ENCODE measurements around the gene PADI1.

PADI1 gene

DNA sequence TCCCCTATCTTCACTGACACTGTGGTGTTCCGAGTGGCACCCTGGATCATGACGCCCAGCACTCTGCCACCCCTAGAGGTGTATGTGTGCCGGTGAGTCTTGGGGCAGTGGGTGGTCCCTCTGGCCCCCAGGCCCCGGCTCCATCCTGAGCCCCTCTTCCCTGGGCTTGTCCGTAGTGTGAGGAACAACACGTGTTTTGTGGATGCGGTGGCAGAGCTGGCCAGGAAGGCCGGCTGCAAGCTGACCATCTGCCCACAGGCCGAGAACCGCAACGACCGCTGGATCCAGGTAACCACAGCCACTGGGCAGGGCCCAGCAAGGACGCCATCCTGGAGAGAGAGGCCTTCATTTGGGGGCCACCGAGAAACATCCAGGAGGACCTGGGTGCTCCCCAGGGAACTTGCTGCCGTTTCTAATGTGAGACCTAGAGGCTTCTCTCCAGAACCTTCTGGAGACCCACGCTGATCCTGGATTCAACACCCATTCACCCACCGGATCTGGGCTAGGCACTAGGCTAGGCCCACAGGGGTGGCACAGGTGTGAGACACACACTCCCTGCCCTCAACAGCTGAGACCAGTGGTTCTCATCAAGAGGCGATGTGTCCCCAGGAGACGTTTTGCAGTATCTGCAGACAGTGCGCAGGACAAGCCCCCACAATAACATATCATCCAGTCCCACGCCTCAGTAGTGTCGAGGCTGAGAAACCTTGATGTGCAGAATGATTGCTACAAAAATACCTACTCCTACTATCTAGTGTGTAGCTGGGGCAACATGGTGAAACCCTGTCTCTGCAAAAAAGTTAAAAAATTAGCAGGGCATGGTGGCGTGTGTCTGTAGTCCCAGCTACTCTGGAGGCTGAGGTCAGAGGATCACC, 66.2 kb downstream of the PADI1 start:
- DNase-seq (ENCODE audit: low read depth, low spot score): no peak

DNA sequence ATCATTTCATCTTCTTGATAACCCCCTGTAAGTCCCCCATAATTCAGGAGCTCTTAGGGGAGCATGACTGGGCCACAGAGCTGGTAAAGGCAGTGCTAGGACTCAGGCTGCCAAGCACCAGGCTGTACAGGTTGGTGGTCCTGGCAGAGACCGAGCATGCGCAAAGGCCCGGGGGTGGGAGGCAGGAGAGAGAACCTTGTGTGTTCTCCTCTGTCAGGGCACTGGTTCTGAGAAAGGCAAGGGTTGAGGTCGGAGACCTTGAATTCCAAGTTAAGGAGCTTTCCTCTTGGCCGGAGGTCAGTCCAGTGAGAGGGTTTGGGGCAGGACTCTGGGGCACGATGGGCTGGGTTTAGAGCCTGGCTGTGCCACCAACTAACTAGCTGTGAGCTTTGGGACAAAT, 67.1 kb downstream of the PADI1 start:
- DNase-seq (ENCODE audit: low read depth, low spot score): no peak

DNA sequence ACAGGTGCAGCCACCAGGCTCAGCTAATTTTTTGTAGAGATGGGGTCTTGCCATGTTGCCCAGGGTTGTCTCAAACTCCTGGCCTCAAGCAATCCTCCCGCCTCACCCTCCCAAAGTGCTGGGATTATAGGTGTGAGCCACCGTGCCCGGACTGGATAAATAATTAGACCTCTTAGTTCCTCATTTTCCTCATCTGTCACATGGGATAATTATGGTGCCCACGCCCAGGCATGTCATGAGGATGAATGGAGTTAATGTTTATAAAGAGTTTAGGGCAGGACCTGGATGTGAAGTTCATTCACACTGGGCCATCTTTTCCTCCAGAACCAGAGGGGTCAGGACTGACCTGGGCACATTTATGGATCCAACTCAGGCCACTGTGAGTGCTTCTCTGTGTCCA, 67.7 kb downstream of the PADI1 start:
- no peak for DNase-seq (ENCODE audit: low read depth, low spot score)

DNA sequence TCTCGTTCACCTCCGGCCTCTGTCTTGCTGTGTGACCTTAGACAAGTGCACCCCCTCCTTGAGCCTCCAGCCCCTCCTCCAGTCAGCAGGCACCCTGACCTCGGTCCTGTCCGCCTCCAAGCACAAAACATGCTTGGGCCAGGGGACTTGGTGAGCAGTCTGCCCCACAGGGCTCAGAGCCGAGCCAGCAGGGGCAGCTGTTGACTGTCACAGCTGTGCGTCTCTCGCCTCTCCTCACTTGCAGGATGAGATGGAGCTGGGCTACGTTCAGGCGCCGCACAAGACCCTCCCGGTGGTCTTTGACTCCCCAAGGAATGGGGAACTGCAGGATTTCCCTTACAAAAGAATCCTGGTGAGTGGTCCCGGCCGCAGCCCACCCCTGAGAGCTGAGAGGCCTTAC, 68.2 kb downstream of the PADI1 start:
- no peak for DNase-seq (ENCODE audit: low read depth, low spot score)

DNA sequence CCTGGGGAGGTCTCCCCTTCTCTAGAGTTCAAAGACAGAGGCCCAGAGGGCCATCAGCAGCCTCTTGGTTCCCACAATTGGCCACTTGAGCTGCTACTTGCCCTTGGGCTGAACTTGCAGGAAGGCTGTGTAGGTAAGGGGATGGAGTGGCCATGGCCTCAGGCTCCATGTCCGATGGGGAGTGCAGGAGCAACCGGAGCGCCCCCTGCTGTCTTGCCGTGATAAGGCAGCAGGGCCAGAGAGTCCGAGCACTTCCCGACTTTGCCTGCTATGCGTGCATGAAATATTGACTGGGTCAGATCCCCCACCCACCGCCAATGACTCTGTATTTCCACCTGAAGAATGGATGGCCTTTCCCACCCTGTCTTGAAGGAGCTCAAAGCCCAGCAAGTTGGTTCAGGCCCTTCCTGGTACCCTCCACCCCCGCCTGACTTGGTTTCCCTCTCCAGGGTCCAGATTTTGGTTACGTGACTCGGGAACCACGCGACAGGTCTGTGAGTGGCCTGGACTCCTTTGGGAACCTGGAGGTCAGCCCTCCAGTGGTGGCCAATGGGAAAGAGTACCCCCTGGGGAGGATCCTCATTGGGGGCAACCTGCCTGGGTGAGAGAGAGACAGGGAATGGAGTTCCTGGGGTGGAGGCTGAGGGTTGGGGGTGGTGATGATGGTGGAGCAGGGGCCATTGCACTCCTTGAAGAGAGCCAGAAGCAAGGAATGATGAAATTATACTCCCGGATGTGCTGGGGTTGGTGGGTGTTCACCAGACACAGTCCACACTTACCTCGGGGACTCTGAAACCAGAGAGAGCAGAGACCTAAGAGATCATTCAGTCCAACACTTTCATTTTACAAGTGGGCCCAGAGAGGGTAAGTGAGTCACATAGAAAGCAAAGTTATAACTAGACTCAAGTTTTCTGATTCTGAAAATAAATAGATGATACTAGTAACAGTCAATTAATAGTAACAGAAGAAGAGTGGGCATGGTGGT, 69.5 kb downstream of the PADI1 start:
- DNase-seq (ENCODE audit: low read depth, low spot score): no peak

DNA sequence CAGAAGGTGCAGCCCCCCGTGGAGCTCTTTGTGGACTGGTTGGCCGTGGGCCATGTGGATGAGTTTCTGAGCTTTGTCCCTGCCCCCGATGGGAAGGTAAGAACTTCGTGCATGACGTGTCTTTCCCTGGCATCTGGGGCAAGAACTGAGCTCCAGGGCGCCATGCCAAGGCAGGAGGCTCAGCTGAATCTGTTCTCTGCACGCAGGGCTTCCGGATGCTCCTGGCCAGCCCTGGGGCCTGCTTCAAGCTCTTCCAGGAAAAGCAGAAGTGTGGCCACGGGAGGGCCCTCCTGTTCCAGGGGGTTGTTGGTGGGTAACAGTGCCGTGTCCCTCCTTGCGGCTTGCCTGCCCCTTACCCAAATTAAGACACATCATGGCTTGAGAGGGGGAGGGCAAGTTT, 71.6 kb downstream of the PADI1 start:
- DNase-seq (ENCODE audit: low read depth, low spot score): no peak

DNA sequence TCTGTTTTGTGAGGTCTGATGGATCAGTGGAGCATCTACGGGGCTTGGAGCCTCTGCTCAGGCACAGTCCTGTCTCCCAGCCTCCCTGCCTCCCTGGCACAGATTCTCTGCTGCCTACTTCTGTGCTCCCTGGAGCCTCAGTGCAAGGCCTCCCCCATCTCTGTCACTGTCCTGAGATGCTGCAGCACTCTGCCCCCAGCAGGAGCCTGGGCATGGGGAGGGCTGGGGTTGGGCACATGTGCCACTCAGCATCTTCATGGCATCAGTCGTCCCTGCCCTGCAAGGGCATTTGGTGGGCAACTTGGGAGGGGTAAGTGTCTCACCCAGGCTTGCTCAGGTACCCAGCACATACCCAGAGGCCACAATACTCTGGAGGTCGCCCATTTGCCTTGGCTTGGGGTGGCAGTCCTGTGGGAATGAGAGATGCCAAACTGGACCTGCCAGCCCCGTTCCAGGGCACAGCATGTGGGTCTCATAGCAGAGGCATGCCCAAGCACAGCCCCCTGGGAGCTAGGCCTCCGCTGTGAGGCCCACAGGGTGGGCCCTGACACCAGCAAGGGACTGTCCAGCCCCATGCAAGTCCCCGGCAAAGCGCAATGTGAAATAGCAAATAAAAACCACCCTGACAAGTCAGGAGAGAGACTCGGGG, 72.7 kb downstream of the PADI1 start:
- no peak for DNase-seq (ENCODE audit: low read depth, low spot score)

DNA sequence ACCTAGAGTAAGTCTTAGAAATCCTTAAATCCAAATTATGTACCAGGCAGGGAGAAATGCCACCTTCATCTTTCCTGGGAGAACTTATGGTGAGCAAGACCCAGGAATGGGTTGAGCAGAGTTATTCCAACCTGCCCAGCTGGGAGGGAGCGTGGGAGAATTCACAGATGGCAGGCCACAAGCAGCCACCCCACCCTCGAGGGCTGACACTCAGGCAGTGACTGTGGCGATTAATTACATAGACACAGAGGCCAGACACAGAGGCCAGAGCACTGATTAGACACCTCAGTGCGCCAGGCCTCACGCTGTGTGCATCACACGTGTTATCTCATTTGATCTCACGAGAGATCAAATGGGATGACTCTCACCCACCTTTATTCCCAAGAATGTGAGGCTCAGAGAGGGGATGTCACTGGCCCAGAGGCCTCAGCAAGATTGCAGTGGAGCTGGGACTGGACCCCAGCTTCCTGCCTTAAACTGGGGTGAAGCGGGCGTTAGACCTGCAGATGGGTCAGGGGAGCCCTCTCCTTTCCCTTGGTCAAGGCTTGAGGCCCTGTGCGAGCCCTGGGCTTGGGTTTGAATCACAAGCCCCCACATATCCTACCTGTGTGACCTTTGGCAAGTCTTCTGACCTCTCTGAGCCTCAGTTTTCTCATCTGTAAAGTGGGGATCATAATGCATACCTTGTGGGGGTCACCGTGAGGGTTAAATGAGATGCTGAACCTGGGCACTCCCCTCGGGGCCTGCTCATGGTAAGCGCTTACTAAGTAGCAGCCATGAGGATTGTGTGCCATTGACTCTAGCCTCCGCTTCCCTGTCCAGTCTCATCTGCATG, 74.3 kb downstream of the PADI1 start:
- no peak for DNase-seq (ENCODE audit: low read depth, low spot score)

DNA sequence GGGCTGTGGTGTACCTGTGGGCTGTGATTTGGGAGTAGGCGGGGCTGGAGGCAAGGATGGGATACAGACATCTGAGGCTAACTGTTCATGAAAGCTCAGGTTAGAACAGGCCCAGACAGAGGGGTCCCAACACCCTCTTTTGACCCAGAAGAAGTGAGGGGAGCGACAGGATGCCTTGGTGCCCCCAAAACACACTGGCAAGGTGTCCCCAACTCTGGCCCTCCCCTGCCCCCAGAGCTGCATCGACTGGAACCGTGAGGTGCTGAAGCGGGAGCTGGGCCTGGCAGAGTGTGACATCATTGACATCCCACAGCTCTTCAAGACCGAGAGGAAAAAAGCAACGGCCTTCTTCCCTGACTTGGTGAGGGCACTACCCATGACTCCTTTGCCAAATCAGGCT, 75.5 kb downstream of the PADI1 start:
- no peak for DNase-seq (ENCODE audit: low read depth, low spot score)

DNA sequence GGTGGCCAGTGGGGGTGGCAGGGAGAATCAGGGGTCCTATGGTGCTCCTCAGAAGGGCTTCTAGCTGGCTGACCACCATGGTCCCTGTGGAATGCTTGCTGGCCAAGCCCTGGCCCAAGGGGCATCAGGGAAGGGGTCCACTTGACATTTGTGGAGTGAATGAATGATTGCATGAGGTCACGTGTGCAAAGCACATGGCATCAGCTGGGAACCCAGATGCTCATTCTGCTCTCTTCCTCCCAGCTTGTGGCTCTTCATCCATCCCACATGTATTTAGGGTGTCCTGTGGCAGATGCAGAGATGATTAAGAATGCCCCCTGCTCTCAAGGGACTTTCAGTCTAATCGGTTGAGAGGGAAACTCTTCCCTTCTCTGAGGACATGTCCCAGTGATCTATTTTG, 76.0 kb downstream of the PADI1 start:
- no peak for DNase-seq (ENCODE audit: low read depth, low spot score)

DNA sequence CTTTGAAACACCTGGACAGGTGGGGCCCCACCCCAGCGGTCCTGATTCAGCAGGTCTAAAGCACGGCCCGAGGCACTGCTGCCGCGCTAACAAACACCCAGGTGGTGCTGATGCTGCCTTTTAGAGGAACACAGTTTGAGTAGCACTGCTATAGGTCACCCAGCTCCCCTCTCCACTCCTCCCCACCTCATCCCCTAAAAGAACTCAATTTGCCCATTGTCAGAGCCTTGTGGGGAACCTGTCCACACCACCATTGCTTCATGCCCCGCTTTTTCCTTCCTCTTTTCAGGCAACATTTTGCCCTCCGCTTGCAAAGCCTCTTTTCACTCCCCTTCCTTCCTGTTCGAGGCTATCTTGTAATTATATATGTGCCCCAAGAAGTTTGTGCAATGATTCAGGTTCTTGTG, 76.8 kb downstream of the PADI1 start:
- no peak for DNase-seq (ENCODE audit: low read depth, low spot score)

DNA sequence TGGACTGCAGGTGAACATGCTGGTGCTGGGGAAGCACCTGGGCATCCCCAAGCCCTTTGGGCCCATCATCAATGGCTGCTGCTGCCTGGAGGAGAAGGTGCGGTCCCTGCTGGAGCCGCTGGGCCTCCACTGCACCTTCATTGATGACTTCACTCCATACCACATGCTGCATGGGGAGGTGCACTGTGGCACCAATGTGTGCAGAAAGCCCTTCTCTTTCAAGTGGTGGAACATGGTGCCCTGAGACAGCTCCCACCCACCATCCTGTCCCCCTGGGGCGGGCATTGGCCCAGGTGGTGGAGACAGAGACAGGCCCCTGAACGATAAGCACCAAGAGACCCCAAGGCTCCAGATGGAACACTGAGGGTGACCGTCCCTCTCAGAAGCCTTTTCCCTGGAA, 77.9 kb downstream of the PADI1 start:
- no peak for DNase-seq (ENCODE audit: low read depth, low spot score)

DNA sequence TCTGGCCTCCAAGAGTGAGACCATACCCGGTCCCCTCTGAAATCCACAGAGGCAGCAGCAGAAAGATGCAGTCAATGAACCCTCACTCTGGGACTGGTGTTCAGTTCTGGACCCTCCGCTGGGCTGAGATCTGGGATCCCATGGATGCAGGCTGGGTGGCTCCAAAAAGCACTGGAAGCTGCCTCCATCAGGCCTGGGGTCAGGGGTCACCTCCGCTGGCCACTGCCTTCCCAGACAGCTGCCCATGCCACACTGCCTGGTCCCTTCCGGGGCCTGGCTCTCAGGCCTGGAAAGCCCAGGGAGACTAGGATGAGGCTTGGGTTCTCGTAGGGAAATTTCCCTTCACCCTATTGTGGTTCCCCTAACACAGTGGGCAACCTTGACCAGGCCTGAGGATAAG, 81.7 kb downstream of the PADI1 start:
- DNase-seq (ENCODE audit: low read depth, low spot score): no peak

DNA sequence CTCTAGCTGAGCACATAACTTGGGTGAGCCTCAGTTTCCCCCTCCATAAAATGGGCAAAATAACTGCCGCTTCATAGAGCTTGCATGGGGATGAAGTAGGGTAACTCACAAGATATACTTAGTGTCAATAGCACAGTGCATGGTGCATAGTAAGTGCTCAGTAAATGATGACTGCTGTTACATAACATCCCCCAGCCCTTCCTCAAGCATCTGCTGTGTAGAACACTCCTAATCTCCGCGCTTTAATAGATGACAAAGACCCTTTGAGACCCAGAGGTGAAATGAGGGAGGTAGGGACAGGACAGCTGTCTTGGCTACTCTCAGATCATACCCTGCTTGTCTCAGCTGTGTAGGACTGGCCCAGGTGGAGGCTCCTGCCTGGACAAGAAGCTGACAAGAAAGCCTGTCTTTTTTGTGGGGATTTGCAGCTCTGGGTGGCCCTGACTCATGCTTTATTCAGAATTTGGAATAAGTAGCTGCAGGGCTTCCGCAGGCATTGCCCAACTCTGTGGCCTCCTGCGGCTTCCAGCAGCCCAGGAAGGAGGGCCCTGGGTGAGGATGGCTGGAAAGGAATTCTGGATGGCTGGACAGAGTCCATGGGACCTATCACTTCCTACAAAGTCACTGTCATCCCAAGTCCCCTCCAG, 82.3 kb downstream of the PADI1 start:
- DNase-seq (ENCODE audit: low read depth, low spot score): no peak

DNA sequence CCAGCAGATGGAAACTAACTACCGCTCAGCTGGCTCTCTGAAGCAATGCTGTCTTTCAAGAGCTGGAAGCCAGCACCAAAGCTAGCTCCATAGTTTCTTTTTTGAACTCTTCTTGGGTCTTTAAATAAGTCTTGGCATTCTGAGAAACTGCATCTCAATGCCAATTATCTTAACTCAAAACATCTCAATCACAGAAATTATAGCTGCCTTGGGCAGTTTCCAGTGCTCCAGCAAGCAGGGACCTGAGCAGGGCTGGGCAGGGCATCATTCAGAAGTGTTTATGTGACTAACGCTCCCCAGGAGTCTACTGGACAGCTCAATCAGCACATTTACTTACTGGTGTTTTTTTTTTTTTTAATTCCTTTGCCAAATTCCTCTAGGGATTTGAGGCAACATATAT, 84.8 kb downstream of the PADI1 start:
- no peak for DNase-seq (ENCODE audit: low read depth, low spot score)

DNA sequence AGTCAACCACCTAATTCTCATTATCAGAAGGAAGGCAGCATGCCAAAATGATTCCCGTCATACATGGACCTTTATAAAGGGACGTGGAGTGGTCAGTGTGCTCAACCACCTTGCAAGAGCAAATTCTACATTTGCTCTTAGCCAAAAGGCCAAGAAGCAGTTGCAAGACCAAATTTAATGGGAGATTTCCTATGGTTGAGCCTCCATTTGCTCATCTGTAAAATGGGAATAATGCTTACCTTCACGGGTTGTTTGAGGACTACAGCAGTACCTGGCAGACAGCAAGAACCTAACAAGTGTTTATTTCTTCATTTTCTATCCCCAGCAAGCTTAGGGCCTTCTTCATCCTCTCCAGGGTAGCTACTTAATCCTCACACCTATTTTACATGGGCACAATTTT, 85.6 kb downstream of the PADI1 start:
- DNase-seq (ENCODE audit: low read depth, low spot score): no peak

DNA sequence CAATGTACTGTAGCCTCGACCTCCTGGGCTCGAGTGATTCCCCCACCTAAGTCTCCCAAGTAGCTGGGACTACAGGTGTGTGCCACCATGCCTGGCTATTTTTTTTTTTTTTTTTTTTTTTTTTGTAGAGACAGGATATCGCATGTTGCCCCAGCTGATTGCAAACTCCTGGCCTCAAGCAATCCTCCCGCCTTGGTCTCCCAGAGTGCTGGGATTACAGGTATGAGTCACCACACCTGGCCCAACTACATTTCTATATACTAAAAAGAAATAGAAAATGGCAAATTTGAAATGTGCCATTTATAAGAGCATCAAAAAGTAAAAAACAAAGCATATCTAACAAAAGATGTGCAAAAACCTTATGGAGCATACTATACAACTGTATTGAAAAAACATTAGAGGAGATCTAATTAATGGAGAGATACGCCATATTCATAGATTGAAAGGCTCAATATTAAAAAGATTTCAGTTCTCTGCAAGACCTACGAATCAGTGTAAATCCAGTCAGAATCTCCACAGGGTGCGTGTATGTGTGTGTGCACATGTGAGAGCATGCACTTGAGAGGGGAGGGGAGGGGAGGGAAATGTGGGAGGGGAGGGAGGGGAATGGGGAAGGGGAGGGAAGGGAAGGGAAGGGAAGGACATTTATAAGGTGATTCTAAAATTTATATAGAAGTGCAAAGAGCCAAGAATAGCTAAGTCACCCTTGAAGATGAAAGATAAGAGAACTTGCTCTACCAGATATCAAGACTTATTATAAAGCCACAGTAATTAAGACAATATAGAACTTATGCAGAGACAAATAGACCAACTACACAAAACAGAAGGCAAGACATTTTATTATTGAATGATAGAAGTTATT, 87.6 kb downstream of the PADI1 start:
- DNase-seq (ENCODE audit: low read depth, low spot score): no peak

DNA sequence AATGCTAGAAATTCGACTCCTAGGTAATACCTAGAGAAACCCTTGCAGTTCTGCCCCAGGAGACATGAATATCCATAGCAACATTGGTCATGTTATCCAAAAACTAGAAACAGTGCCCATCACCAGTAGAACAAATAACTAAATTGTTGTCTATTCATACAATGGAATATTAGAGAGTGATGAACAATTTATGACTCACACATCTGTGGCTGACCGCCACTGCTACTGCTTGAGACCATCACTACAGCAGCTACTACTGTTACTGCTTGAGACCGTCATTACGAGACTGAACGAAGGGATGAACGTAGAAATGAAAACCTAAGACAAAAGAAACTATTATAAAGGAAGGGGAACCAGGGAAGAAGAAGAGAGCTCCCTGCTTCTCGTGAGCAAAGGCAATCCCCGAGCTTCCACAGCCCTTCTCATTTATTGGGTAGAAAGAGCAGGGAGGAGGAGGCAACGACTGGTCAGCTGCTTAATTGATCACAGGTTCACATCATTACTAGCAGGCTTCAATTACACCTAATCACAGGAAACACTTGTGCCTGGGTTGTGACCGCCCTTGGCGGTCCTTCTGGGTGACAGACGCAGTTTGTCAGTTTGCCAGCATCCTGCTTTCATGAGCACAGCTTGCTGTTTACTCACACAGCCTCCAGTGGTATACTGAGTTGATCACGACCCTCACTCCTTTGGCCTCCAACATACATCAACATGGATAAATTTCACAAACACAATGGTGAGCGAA, 88.9 kb downstream of the PADI1 start:
- DNase-seq (ENCODE audit: low read depth, low spot score): no peak

DNA sequence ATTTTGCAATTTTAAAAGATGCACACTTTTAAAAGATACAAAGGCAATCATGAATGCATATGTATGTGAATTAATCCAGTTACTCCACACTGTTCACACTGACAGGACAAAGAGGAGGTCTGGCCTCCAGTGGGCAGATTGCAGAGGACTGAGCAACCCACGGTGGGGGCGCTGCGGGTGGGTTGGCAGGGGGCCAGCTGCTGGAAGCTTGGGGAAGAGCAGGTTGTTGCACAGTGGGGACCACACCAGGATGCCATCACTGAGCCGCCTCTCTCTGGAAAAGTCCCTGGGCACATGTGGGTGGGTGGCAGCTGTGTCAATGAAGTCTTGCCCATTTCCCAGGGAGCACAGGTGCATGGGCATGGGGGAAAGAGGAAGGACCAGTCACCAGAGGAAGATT, 90.4 kb downstream of the PADI1 start:
- no peak for DNase-seq (ENCODE audit: low read depth, low spot score)
